ENCODE results near the gene PAIP2. TPM values are rescaled to one million over a fixed set of nuclear protein-coding genes. Genes with fewer than 3 reads are reported as not detected.
A peak's percentile ranks its signal among the peaks of the same experiment; 100 is the strongest.

PAIP2 gene
- total RNA-seq, 1 donor, result 70.9 TPM

GRCh38 chr5:139296198-139296597 is 45.5 kb upstream of the PAIP2 start:
- H3K4me3 ChIP-seq (ENCODE audit: low read depth, low read length), result peak overlapping the region; percentile 13
- no peak for DNase-seq (ENCODE audit: low read depth)
- TF ChIP-seq CTCF (IDR thresholded peaks at IDR 0.05; ENCODE audit: insufficient read depth, low read length), result no peak

DNA sequence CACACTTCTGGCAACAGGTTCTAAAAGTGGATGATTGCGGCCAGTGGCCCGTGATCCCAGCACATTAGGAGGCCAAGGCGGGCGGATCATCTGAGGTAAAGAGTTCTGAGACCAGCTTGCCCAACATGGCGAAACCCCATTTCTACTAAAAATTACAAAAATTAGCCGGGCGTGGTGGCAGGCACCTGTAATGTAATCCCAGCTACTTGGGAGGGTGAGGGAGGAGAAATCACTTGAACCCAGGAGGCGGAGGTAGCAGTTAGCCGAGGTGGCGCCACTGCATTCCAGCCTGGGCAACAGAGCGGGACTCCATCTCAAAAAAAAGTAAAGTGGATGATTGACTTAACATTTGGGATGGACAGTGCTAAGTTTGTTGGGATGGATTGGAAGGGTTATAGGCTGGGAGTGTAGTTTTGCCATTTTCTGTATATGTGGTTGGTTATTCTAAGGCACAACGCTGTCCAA is 44.8 kb upstream of the PAIP2 start:
- no peak overlapping the region for H3K4me3 ChIP-seq (ENCODE audit: low read depth, low read length)
- no peak for TF ChIP-seq CTCF (IDR thresholded peaks at IDR 0.05; ENCODE audit: insufficient read depth, low read length)
- no peak for DNase-seq (ENCODE audit: low read depth)

DNA sequence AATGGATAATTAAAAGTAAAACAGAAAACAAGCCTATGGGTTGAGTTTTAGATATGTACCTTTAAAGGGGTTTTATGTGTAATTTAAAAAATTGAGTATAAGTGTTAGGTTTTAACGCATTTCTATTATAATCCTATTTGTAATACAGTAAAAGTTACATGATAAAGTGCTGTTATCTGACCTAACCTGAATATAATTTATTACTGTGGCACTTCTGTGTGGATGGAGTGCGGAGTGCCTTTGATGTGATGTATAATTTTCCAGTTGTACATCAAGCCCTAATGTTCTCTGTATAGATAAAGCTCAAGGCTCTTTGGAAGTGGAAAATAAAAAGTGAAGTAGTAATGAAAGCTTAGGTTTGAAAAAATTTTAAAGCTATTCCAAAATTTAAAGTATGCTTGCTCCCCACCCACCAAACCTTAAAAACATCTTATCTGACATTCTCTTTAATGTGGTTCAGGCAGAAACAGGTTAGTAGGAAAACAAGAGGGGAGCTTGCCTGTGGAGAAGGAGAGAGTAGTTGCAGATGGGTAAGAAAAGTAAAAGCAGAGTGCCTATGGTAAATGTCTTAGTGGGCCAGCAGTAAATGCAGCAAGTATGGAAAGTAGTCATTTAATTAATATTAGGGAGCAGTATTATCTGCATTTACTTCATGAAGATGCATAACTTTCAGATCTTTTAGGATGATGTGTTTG is 44.1 kb upstream of the PAIP2 start:
- DNase-seq (ENCODE audit: low read depth), result no peak
- no peak for TF ChIP-seq CTCF (IDR thresholded peaks at IDR 0.05; ENCODE audit: insufficient read depth, low read length)
- H3K4me3 ChIP-seq (ENCODE audit: low read depth, low read length), result no peak overlapping the region

- H3K4me3 ChIP-seq (ENCODE audit: low read depth, low read length), result no peak overlapping the region
- DNase-seq (ENCODE audit: low read depth), result no peak
- TF ChIP-seq CTCF (IDR thresholded peaks at IDR 0.05; ENCODE audit: insufficient read depth, low read length), result no peak
Measured at GRCh38 chr5:139298242-139298641, 43.4 kb upstream of the PAIP2 start.

DNA sequence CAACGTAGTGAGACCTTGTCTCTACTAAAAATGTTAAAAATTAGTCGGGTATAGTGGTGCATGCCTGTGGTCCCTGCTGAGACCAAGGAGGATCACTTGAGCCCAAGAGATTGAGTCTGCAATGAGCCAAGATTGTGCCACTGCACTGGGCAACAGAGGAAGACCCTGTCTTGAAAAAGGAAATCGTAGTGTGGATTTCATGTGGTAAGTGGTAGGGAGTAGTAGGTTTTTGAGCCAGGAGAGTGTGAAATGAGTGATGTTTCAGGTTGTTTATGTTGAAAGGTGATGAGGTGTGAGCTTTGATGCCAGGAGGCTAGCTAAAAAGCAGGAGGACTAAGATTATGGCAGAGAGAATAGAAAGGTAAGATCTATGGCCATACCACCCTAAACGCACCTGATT is 42.2 kb upstream of the PAIP2 start:
- TF ChIP-seq CTCF (IDR thresholded peaks at IDR 0.05; ENCODE audit: insufficient read depth, low read length), result no peak
- no peak overlapping the region for H3K4me3 ChIP-seq (ENCODE audit: low read depth, low read length)
- DNase-seq (ENCODE audit: low read depth), result no peak

DNA sequence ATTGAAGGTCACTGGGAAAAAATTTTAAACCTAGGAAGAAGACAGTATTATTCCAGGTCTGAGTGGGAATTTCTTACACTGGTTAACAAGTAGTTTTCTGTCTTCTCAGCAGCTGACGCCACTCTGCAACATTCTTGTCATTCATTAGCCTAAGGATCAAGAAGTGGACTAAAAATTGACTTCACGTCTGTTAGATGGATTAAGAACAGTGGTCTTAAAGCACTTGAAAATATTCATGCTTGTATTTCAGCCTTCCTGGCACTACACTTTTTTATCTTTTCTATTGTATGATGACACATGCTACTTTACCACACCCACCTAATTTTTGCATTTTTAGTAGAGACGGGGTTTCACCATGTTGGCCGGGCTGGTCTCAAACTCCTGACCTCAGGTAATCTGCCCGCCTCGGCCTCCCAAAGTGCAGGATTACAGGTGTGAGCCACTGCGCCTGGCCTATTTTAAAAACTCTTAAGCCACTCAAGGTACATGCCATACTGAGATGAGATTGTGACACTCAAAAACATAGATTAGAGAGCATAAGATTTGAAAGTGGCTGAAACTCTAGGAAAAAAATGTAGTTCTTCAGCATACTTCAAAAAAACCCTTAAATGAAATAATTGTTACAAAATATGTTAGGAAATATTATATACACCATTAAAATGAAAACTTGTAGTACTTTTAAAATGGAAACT is 39.7 kb upstream of the PAIP2 start:
- no peak for DNase-seq (ENCODE audit: low read depth)
- no peak overlapping the region for H3K4me3 ChIP-seq (ENCODE audit: low read depth, low read length)

More for the DNA sequence above, 39.7 kb upstream of the PAIP2 start:
- TF ChIP-seq CTCF (IDR thresholded peaks at IDR 0.05; ENCODE audit: insufficient read depth, low read length), result no peak

Data from fibroblast of the aortic adventitia (primary cell).